ENCODE data around the gene ZNF569. TPM values are rescaled to one million over a fixed set of nuclear protein-coding genes. Genes with fewer than 3 reads are reported as not detected.

ZNF569 gene
- total and polyA plus RNA-seq, 2 of the 4 experiments (the other 2 are of a cell fraction) = 1.8 to 5.9 TPM

DNA sequence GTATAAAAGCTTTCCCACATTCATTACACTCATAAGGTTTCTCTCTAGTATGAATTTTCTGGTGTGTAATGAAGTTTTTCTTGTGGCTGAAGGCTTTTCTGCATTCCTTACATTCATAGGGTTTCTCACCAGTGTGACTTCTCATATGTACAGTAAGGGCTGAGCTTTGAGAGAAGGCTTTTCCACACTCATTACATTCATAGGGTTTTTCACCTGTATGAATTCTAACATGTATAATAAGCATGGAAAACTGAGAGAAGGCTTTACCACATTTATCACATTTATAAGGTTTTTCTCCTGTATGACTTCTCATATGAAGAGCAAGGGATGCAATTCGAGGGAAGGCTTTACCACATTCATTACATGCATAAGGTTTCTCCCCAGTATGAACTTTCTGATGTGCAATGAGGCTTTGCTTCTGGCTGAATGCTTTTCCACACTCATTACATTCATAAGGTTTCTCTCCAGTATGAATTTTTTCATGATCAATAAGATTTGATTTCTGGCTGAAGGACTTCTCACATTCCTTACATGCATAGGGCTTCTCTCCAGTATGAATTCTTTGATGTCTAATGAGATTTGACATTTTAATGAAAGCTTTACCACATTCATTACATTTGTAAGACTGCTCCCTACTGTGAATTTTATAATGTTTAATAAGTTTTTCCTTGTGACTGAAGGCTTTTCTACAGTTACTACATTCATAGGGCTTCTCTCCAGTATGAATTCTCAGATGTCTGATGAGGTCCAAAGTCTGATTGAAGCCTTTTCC lies 53.7 kb downstream of the ZNF569 start:
- Histone ChIP-seq H3K4me2 (ENCODE audit: low read depth, low read length) (no peak overlapping the region), H3K18ac (ENCODE audit: low read depth, low read length) (no peak overlapping the region), H3K23ac (ENCODE audit: low read depth, low read length) (no peak overlapping the region), H4K5ac (ENCODE audit: low read depth, low read length) (no peak overlapping the region), H3K14ac (replicated peaks; ENCODE audit: low read depth, low read length) (no peak overlapping the region), H4K91ac (ENCODE audit: insufficient read depth, low read depth, low read length) (no peak overlapping the region), H2BK5ac (ENCODE audit: low read depth, low read length, poor library complexity, severe bottlenecking) (no peak overlapping the region), H3K9ac (ENCODE audit: low read depth, low read length) (no peak overlapping the region), H3K4me3 (ENCODE audit: insufficient read depth, low read depth, low read length) (no peak overlapping the region), H2BK15ac (ENCODE audit: low read depth, low read length) (no peak overlapping the region), H3K27me3 (ENCODE audit: control insufficient read depth, insufficient read depth, low read length) (no peaks in the 10 kb centered on the region), H3K4ac (ENCODE audit: low read depth, low read length) (no peak overlapping the region), H2BK120ac (ENCODE audit: low read depth, low read length) (no peak overlapping the region), H3K36me3 (ENCODE audit: control insufficient read depth, insufficient read depth, low read length) (peaks cover 9% of the 10 kb centered on the region), H4K8ac (ENCODE audit: low read depth in 2 of 2, low read length in 2 of 2) (no peak overlapping the region), H2AK5ac (ENCODE audit: low read depth, low read length) (no peak overlapping the region), H4K20me1 (ENCODE audit: insufficient read depth, low read length) (no peaks in the 10 kb centered on the region), H3K27ac (ENCODE audit: insufficient read depth, low read length) (no peak overlapping the region), H3K56ac (ENCODE audit: extremely low read depth, insufficient read depth, low read length) (no peak overlapping the region), H2AFZ (replicated peaks; ENCODE audit: low read length, poor library complexity) (no peak overlapping the region), H3K4me1 (ENCODE audit: control insufficient read depth, insufficient read depth, low read length) (no peaks in the 10 kb centered on the region), H3K9me3 (ENCODE audit: control insufficient read depth, insufficient read depth, low read length) (peaks cover 58% of the 10 kb centered on the region), H2BK20ac (ENCODE audit: low read depth, low read length) (no peak overlapping the region), H2AK9ac (replicated peaks; ENCODE audit: low read depth, low read length, poor library complexity) (no peak overlapping the region), H3K79me1 (ENCODE audit: low read depth in 1 of 2, low read length in 2 of 2) (no peaks in the 10 kb centered on the region), H3K9me1 (ENCODE audit: insufficient read depth, low read length) (no peaks in the 10 kb centered on the region)
- TF ChIP-seq RFX5 (IDR thresholded peaks at IDR 0.05; ENCODE audit: low read depth, low read length) (no peak), USF2 (IDR thresholded peaks at IDR 0.05; ENCODE audit: low read depth, low read length) (no peak), CTCF (conservative IDR thresholded peaks at IDR 0.05; ENCODE audit: low read depth, low read length) (no peak), CEBPB (IDR thresholded peaks at IDR 0.05; ENCODE audit: low read depth, low read length) (no peak), NFE2L2 (IDR thresholded peaks at IDR 0.05; ENCODE audit: low read depth, low read length) (no peak), BHLHE40 (IDR thresholded peaks at IDR 0.05; ENCODE audit: low read depth, low read length) (no peak), CHD1 (IDR thresholded peaks at IDR 0.05; ENCODE audit: low read depth, low read length) (no peak)
- in situ Hi-C loops (cut with MboI; ENCODE audit: low sequenced_read_pairs) = no loop called here
- ChIA-PET POLR2A (ENCODE audit: unreplicated experiment) (no interaction called here), CTCF (no interaction called here)
- intact Hi-C loops (cut with micrococcal nuclease) = no loop called here
- dilution Hi-C loops (cut with HindIII; ENCODE audit: low sequenced_read_pairs, unreplicated experiment) = no loop called here
- DNase-seq = no peak
- no CpG with 5 or more reads among the region's 1 CpG for WGBS, 2 experiments (ENCODE audit: extremely low coverage in 2 of 2, insufficient read length in 1 of 2)
- no TSS peak for BruUV-seq (replicated peaks)
- ATAC-seq (ENCODE audit: low read depth) = no peak

Data from IMR-90 (cell line).